ENCODE results near the gene ENTREP3.

GRCh38 chr1:155250246-155250632 lies 5.0 kb downstream of the ENTREP3 start:
- TF ChIP-seq, protein P1, sequence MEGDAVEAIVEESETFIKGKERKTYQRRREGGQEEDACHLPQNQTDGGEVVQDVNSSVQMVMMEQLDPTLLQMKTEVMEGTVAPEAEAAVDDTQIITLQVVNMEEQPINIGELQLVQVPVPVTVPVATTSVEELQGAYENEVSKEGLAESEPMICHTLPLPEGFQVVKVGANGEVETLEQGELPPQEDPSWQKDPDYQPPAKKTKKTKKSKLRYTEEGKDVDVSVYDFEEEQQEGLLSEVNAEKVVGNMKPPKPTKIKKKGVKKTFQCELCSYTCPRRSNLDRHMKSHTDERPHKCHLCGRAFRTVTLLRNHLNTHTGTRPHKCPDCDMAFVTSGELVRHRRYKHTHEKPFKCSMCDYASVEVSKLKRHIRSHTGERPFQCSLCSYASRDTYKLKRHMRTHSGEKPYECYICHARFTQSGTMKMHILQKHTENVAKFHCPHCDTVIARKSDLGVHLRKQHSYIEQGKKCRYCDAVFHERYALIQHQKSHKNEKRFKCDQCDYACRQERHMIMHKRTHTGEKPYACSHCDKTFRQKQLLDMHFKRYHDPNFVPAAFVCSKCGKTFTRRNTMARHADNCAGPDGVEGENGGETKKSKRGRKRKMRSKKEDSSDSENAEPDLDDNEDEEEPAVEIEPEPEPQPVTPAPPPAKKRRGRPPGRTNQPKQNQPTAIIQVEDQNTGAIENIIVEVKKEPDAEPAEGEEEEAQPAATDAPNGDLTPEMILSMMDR (IDR thresholded peaks at IDR 0.05 in 8 of 11, conservative IDR thresholded peaks at IDR 0.05 in 3 of 11) = no peak
- TF ChIP-seq POLR2A (IDR thresholded peaks at IDR 0.05) = no peak
